ENCODE results near the gene ZAR1L.
A peak's percentile ranks its signal among the peaks of the same experiment; 100 is the strongest.

The ZAR1L gene

GRCh38 chr13:32266130-32266529 is 49.0 kb downstream of the ZAR1L start:
- DNase-seq (ENCODE audit: low read depth), result no peak
- no peak overlapping the region for H3K4me3 ChIP-seq (ENCODE audit: low read length)
- TF ChIP-seq, protein P1, sequence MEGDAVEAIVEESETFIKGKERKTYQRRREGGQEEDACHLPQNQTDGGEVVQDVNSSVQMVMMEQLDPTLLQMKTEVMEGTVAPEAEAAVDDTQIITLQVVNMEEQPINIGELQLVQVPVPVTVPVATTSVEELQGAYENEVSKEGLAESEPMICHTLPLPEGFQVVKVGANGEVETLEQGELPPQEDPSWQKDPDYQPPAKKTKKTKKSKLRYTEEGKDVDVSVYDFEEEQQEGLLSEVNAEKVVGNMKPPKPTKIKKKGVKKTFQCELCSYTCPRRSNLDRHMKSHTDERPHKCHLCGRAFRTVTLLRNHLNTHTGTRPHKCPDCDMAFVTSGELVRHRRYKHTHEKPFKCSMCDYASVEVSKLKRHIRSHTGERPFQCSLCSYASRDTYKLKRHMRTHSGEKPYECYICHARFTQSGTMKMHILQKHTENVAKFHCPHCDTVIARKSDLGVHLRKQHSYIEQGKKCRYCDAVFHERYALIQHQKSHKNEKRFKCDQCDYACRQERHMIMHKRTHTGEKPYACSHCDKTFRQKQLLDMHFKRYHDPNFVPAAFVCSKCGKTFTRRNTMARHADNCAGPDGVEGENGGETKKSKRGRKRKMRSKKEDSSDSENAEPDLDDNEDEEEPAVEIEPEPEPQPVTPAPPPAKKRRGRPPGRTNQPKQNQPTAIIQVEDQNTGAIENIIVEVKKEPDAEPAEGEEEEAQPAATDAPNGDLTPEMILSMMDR (IDR thresholded peaks at IDR 0.05; ENCODE audit: insufficient read depth, low read depth, low read length, missing control alignments), result no peak

- TF ChIP-seq, protein P1 (IDR thresholded peaks at IDR 0.05; ENCODE audit: insufficient read depth, low read depth, low read length, missing control alignments), result no peak
- no peak for DNase-seq (ENCODE audit: low read depth)
- no peak overlapping the region for H3K4me3 ChIP-seq (ENCODE audit: low read length)
Measured at GRCh38 chr13:32265726-32266125, 49.4 kb downstream of the ZAR1L start.

DNA sequence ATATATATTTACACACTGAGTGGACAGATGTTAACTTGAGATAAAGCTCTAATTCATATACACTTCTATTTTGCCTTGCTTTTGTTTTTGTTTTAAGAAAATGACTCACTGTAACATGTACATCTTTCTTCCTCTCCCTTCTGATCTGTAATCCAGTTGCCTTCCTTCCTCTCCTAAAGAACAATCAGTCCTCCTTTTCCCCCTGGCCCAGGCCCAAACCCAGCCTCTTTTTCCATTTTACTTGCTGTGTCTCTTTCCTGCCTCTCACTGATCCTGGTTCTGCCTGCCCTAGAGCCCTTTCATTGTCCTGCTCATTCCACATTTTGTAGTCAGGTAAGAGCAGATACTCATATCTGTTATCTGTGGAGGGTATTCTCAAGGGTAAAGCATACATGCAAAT is 50.8 kb downstream of the ZAR1L start:
- TF ChIP-seq, protein P1 (IDR thresholded peaks at IDR 0.05; ENCODE audit: insufficient read depth, low read depth, low read length, missing control alignments), result no peak
- H3K4me3 ChIP-seq (ENCODE audit: low read length), result no peak overlapping the region
- DNase-seq (ENCODE audit: low read depth), result peak; percentile 17

DNA sequence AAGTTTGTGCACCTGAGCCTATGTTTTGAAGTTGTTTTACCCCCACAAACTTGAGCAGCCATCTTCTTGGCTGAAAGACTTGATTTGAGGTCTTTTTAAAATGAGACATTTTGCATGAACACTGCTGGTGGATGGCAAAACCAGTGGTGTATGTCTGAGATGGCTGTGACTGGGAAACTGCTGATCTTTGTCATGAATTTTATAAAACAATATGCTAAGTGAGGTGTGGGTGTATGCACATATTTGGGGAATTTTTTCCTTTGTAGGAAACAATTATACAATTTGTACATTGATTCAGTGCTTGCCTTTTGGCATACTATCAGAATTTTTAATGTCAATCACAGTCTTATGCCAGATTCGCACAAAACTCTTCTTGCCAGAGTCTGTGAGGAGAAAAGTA is 52.5 kb downstream of the ZAR1L start:
- no peak for DNase-seq (ENCODE audit: low read depth)
- TF ChIP-seq, protein P1 (IDR thresholded peaks at IDR 0.05; ENCODE audit: insufficient read depth, low read depth, low read length, missing control alignments), result no peak
- no peak overlapping the region for H3K4me3 ChIP-seq (ENCODE audit: low read length)

DNA sequence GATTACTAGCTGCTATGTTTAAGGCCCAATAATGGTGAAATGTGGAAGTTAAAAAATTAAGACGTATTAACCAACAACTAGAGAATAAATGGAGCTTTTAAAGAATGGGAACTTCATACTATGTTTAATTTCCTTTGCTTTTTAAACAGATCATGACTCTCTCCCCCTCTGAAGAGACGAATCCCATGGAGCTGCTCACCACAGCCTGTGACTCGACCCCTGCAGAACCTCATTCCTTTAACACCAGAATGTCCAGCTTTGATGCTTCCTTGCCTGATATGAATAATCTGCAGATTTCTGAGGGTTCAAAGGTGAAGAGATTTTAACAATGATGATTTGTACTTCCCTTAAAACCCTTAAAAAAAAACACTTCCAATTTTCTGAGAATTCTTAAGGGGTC is 53.0 kb downstream of the ZAR1L start:
- DNase-seq (ENCODE audit: low read depth), result no peak
- TF ChIP-seq, protein P1 (IDR thresholded peaks at IDR 0.05; ENCODE audit: insufficient read depth, low read depth, low read length, missing control alignments), result no peak
- H3K4me3 ChIP-seq (ENCODE audit: low read length), result no peak overlapping the region

- no peak overlapping the region for H3K4me3 ChIP-seq (ENCODE audit: low read length)
- peak; percentile 75 for DNase-seq (ENCODE audit: low read depth)
- TF ChIP-seq, protein P1 (IDR thresholded peaks at IDR 0.05; ENCODE audit: insufficient read depth, low read depth, low read length, missing control alignments), result no peak
Measured at GRCh38 chr13:32261567-32261966, 53.6 kb downstream of the ZAR1L start.

DNA sequence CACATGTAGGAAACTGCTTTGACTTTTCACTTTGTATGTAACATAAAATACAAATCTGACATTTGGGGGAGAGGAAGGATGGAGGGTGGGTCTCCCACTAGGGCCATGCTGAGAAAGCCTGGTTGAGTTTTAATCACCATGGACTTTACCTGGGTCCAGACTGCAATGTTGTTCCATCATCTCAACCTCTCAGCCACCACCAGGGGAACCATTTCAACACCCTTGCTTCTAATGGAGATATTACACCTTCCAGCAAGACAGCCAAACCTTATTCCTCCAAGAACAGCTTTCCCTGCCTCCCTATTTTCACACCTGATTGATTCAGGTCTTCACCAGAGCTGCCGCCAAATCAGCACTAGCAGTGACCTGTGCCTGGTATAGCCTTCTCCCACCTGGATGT is 56.0 kb downstream of the ZAR1L start:
- DNase-seq (ENCODE audit: low read depth), result no peak
- no peak overlapping the region for H3K4me3 ChIP-seq (ENCODE audit: low read length)
- TF ChIP-seq, protein P1 (IDR thresholded peaks at IDR 0.05; ENCODE audit: insufficient read depth, low read depth, low read length, missing control alignments), result peak; percentile 38
